HG02840 (cell line): ENCODE measurements around the gene FZR1.

Source experiments
- ATAC-seq: cut with Tn5 transposase; IDR thresholded peaks from one replicate; pipeline ENCODE4 v1.9.1; 2021; ENCODE audit warnings: mild to moderate bottlenecking, moderate library complexity, moderate number of reproducible peaks; ENCODE audit not compliant: unreplicated experiment, low FRiP score

FZR1 gene

GRCh38 chr19:3539756-3540118 lies 33.6 kb downstream of the FZR1 start:
- no peak for ATAC-seq

DNA sequence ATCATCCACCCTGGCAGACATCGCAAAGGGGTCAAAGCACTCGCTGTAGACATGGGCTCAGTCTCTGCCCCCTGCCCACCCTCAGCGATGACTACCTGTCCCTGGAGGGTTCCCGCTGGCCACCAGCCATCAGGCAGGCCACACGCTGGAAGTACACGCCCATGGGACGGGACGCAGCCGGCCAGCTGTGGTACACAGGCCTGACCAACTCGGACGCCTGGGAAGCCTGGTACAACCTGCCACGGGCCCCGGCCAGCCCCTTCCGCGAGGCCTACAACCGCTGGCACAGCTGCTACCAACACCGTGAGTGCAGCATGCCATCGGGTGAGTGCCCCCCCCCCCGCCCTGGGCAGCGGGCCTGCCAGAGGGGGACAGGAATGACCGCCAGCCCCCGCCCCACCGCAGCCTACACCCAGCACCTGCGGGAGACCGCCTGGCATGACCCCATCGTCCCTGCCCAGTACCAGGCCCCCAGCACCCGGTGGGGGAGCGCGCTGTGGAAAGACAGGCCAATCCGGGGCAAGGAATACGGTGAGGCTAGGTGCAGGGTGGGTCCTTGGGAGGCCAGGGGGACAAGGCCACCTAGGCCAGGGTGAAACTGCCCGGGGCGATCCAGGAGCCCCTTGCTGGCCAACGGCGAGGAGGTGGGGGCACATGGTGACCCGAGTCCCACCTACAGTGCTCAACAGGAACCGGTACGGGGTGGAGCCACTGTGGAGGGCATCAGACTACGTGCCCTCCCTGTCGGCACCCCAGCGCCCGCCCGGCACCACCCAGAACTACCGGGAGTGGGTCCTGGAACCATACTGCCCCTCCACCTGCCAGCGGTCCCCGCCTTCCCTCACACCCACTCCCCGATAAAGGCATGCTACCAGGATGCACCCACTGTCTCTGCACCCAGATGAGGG lies 37.3 kb downstream of the FZR1 start:
- no peak for ATAC-seq

- ATAC-seq = no peak
Measured at GRCh38 chr19:3544058-3544376, 37.9 kb downstream of the FZR1 start.

- ATAC-seq = no peak
Measured at GRCh38 chr19:3544742-3545668, 38.9 kb downstream of the FZR1 start.

DNA sequence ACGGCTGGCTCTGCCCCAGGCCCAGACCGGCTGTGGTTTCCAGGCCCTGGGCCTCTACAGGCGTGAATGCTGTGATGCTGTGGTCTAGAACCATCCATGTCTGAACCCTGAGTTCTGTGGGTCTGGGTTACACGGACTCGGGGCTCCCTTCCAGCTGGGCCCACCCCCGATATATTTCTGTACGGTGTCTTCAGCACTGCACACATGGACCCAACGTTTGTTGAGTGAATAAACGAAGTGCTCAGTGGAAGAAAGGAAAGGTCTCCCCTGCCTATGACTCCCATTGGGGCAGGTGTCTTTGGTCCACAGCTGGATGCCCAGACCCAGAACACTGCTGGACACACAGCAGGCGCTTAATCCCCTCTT lies 39.5 kb downstream of the FZR1 start:
- ATAC-seq = no peak

- no peak for ATAC-seq
Measured at GRCh38 chr19:3546119-3546518, 40.0 kb downstream of the FZR1 start.

DNA sequence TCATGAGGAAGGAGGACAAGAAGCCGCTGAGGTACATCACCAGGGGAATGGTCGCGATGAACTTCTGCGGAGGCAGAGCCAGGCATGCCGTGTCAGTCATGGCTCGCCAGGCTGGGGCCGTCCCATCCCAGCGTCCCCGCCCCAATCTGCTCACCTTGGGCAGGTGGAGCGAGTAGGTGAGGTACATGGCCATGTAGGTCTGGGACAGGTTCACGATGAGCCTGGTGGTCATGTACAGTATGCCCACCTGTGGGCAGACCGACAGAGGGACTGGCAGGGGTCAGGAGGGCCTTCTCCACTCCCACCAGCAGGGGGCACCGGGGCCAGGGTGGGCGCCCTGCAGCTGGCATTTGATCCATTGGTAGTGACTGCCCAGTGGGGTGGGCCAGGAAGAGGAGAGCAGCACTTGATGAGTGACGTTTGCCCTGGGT lies 41.2 kb downstream of the FZR1 start:
- ATAC-seq = no peak

DNA sequence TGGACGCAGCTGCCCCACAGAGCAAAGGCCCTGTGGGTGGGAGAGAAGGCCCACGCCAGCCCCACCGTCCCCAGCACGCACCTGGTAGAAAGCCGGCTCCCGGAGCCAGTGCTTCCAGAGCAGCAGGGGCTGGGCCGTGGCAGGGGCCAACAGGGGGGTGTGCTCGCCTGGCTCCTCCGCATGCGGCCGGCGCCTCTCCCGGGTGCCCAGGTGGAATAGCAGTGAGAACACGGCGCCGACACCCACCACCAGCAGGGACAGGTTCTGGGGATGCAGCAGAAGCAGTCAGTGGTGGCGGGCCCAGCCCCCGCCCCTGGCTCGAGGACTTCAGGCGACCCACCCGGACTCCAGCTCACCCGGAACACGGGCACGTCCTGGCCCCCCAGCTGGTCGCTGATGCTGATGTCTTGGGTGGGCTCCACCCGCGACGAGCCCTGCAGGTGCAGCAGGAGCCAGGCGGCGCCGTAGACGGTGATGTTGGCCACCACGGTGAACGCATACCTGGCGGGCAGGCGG lies 41.7 kb downstream of the FZR1 start:
- no peak for ATAC-seq

DNA sequence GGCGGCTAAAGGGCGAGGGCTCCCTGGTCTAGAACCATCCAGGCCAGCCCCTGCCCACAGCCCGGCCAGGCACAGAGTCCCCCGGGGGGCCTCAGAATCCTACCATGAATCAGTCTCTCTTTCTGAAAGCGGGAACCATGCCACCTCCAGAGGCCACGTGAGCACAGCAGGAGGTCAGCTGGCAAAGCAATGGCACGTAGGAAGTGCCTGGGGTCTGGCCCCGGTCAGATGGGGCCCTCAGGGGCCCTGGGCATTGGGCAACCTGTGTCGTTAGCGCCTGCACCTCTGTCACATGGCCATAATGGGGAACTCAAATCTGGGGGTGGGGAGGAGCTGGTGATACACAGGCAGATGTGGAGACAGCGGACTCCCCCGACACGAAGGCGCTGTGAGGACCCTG lies 42.5 kb downstream of the FZR1 start:
- no peak for ATAC-seq

DNA sequence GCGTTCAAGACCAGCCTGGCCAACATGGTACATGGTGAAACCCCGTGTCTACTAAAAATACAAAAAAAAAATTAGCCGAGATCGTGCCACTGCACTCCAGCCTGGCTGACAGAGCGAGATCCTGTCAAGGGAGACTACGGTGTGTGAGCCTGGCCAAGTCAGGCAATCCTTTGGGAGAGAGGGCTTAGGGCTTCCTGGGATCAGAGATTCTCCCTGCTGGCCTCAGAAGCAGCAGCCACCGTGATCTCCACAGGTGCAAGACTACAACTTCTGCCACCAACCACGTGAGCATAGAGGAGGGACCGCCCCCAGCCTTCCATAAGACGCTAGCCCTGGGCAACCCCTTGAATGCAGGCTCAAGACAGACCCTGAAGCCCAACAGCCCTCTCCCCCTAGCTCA lies 43.7 kb downstream of the FZR1 start:
- no peak for ATAC-seq

DNA sequence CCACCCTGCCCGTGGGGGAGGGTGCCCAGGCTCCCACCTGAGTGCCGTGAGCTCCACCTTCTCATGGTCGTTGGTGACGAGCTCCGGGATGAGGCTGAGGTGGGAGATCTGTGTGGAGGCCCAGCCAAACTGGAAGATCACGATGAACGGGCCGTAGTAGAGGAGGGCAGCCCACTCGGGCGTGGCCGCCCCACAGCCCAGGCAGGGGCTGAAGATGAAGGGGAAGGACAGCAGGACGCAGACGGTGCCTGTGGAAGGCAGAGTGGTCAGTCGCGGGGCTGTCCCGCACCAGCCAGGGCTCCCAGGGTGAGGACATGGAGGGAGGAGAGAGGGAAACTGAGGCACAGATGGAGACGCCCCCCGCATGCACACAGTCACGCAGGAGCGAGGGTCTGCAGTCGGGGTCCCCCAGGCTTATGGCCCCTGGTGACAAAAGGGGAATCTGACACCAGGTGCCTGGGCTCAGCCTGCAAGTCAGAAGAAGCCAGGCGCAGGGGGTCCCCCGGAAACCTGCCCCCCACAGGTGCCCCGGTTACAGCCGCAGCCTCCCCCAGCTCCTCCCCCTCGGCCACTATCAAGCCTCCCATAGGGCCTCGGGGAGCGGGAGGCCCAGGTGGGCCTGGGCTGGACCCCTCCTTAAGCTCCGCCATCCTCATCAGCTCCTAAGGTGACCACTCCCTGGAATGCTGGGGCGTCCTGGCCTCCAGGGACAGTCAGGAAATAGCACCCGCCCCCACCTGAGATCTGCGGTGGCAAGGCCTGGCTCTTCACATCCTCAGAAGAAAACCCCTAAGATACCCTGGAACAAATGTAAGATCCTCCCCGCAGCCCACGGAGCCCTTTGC lies 45.1 kb downstream of the FZR1 start:
- no peak for ATAC-seq

GRCh38 chr19:3551792-3552095 lies 45.6 kb downstream of the FZR1 start:
- ATAC-seq = no peak

GRCh38 chr19:3554254-3555083 lies 48.4 kb downstream of the FZR1 start:
- no peak for ATAC-seq

- no peak for ATAC-seq
Measured at GRCh38 chr19:3555653-3556422, 49.7 kb downstream of the FZR1 start.

DNA sequence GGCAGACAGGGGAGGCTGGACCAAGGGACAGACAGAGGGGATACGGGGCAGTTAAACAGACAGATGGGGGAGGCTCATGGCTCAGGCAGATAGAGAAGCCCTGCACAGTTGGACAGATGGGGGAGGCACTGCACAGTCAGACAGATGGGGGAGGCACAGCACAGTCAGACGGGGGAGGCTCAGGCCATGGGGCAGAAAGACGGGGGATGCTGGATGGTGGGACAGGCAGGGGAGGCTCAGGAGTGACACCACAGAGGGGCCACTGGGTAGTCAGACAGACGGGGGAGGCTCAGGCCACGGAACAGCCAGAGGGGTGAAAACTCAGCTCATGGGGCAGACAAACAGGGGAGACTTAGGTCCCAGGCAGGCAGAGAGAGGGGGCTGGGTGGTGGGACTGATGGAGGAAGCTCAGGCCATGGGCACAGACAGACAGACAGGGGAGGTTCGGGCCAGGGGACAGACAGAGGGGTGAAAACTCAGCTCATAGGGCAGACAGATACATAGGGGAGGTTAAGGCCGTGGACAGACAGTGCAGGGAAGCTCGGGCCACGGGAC lies 50.4 kb downstream of the FZR1 start:
- no peak for ATAC-seq

- ATAC-seq = peak; percentile 37
Measured at GRCh38 chr19:3556978-3557460, 50.9 kb downstream of the FZR1 start.

DNA sequence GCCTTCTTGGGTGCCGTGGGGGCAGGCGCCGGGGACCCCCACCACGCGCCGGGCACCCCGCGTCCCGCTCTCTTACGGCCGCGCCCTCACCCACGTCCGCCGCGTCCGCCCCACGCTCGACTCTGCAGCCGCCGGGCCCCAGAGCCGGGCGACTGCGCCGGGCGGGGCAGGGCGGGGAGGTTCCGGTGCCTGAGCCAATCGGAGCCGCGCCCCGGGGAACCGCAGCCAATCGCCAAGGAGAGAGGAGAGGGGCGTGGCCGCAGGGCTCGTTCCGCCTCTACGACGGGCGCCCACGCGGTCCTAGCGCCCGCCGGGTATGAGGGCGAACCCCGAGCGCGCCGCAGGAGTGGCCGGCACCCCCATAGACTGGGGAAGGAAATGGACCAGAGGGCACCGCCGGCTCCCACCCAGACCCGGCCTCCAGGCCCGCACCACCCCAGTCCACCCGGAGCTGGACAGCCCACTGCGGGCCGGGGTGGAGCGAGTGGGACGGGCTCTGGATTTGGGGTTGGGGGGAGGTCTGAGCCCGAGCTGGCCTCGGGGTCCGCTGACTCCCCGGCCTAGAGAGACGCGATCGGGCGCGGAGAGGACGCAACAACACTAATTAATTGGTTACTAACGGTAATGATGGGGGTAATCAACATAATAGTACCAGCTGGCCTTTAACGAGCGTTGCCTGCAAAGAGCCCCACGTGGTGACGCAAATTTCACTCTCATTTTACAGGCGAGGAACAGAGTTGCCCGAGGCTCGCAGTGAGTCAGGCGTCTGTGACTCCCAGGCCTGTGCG lies 51.5 kb downstream of the FZR1 start, which contains the start of gene MFSD12:
Gene MFSD12, minus strand, starts transcription at position 126 of the 788 bp plus-strand sequence. CDS start 183 bp downstream, outside the sequence.
- peak; percentile 79 for ATAC-seq
